ENCODE results near the gene L3MBTL4. TPM values are rescaled to one million over a fixed set of nuclear protein-coding genes. Genes with fewer than 3 reads are reported as not detected.

The L3MBTL4 gene
- total RNA-seq, 1 experiment from 2014 or later: not detected

DNA sequence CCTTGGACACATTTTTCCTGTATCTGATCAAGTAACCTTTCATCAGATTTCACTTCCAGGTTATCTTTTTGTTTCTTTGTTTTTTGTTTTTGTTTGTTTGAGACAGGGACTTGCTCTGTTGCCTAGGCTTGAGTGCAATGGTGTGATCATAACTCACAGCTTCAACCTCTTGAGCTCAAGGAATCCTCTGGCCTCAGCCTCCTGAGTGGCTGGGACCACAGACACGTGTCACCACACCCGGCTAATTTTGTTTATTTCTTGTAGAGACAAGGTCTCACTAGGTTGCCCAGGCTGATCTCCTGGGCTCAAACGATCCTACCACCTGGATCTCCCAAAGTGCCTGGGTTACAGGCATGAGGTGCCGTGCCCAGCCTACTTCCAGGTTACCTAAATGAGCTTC is 124.9 kb downstream of the L3MBTL4 start:
- no peak for DNase-seq
- intact Hi-C loops (cut with micrococcal nuclease; ENCODE audit: unreplicated experiment): no loop called here
- POLR2A ChIA-PET (ENCODE audit: unreplicated experiment): interaction anchor here (0.5 kb wide), 1 partner anchor 564 kb away, joined by 10 read pairs; no protein-coding TSS in a partner anchor

GRCh38 chr18:6286585-6286984 is 128.1 kb downstream of the L3MBTL4 start:
- no peaks in the 10 kb centered on the region for H3K9me2 ChIP-seq (ENCODE audit: insufficient read depth)
- H3K27me3 ChIP-seq (ENCODE audit: insufficient read depth, low read depth): peaks cover 39% of the 10 kb centered on the region
- no peaks in the 10 kb centered on the region for H4K20me1 ChIP-seq (ENCODE audit: insufficient read depth)
- H3K9me3 ChIP-seq (ENCODE audit: insufficient read depth, low read depth): no peaks in the 10 kb centered on the region
- CTCF ChIA-PET: no interaction called here
- no peak overlapping the region for H2AFZ ChIP-seq
- TF ChIP-seq, protein P1, sequence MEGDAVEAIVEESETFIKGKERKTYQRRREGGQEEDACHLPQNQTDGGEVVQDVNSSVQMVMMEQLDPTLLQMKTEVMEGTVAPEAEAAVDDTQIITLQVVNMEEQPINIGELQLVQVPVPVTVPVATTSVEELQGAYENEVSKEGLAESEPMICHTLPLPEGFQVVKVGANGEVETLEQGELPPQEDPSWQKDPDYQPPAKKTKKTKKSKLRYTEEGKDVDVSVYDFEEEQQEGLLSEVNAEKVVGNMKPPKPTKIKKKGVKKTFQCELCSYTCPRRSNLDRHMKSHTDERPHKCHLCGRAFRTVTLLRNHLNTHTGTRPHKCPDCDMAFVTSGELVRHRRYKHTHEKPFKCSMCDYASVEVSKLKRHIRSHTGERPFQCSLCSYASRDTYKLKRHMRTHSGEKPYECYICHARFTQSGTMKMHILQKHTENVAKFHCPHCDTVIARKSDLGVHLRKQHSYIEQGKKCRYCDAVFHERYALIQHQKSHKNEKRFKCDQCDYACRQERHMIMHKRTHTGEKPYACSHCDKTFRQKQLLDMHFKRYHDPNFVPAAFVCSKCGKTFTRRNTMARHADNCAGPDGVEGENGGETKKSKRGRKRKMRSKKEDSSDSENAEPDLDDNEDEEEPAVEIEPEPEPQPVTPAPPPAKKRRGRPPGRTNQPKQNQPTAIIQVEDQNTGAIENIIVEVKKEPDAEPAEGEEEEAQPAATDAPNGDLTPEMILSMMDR (conservative IDR thresholded peaks at IDR 0.05): no peak
- TF ChIP-seq EZH2 (IDR thresholded peaks at IDR 0.05; ENCODE audit: low read depth): no peak
- no peaks in the 10 kb centered on the region for H3K79me2 ChIP-seq (ENCODE audit: low read depth)
- no TSS peak for BruUV-seq (replicated peaks)
- DNase-seq: no peak
- intact Hi-C loops (cut with micrococcal nuclease; ENCODE audit: unreplicated experiment): no loop called here
- H3K27ac ChIP-seq: no peak overlapping the region
- no peaks in the 10 kb centered on the region for H3F3A ChIP-seq (ENCODE audit: insufficient read depth, low read depth)
- H3K4me1 ChIP-seq (replicated peaks; ENCODE audit: insufficient read depth): no peaks in the 10 kb centered on the region
- POLR2A ChIA-PET (ENCODE audit: unreplicated experiment): no interaction called here
- no peaks in the 10 kb centered on the region for H3K36me3 ChIP-seq (ENCODE audit: low read depth)
- no peak overlapping the region for H3K4me2 ChIP-seq
- H3K4me3 ChIP-seq: no peak overlapping the region

More for the DNA sequence above, 124.9 kb downstream of the L3MBTL4 start:
- BruUV-seq (replicated peaks): no TSS peak
- no peaks in the 10 kb centered on the region for H3K4me1 ChIP-seq (replicated peaks; ENCODE audit: insufficient read depth)
- H3K4me3 ChIP-seq: no peak overlapping the region
- no peaks in the 10 kb centered on the region for H4K20me1 ChIP-seq (ENCODE audit: insufficient read depth)
- H3K27me3 ChIP-seq (ENCODE audit: insufficient read depth, low read depth): peaks cover 15% of the 10 kb centered on the region; the same call in 1 of the 2 replicates
- H3K9me2 ChIP-seq (ENCODE audit: insufficient read depth): no peaks in the 10 kb centered on the region
- no peaks in the 10 kb centered on the region for H3K79me2 ChIP-seq (ENCODE audit: low read depth)
- H3K27ac ChIP-seq: no peak overlapping the region
- H3K9me3 ChIP-seq (ENCODE audit: insufficient read depth, low read depth): no peaks in the 10 kb centered on the region
- H2AFZ ChIP-seq: no peak overlapping the region
- TF ChIP-seq EZH2 (IDR thresholded peaks at IDR 0.05; ENCODE audit: low read depth): no peak
- TF ChIP-seq, protein P1 (conservative IDR thresholded peaks at IDR 0.05): no peak
- no peak overlapping the region for H3K4me2 ChIP-seq
- no peaks in the 10 kb centered on the region for H3F3A ChIP-seq (ENCODE audit: insufficient read depth, low read depth)
- no peaks in the 10 kb centered on the region for H3K36me3 ChIP-seq (ENCODE audit: low read depth)
- CTCF ChIA-PET: no interaction called here

DNA sequence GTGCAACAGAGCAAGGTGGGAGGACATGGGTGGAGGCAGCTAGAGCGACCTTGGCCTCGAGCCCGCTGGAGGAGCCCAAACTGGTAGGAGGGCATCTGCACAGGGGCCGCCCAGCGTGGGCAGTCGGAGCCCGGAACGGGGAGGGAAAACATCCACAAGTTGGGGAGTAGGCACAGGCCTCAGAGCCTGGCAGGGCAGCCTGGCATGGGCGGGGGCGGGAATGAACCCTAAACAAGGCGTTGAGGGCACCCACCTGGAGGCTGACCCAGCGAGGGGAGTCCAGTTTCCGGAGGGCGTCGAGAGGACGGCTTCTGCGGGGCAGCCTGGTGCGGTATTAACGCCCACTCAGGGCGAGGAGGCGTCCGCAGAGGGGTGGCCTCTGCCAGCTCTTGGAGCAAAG is 129.9 kb downstream of the L3MBTL4 start:
- Histone ChIP-seq H3K79me2 (ENCODE audit: low read depth) (no peaks in the 10 kb centered on the region), H3K4me1 (replicated peaks; ENCODE audit: insufficient read depth) (no peaks in the 10 kb centered on the region), H3K9me3 (ENCODE audit: insufficient read depth, low read depth) (no peaks in the 10 kb centered on the region), H3K4me3 (no peak overlapping the region), H4K20me1 (ENCODE audit: insufficient read depth) (no peaks in the 10 kb centered on the region), H3K36me3 (ENCODE audit: low read depth) (no peaks in the 10 kb centered on the region), H2AFZ (no peak overlapping the region), H3F3A (ENCODE audit: insufficient read depth, low read depth) (no peaks in the 10 kb centered on the region), H3K27ac (no peak overlapping the region), H3K4me2 (no peak overlapping the region), H3K9me2 (ENCODE audit: insufficient read depth) (no peaks in the 10 kb centered on the region), H3K27me3 (ENCODE audit: insufficient read depth, low read depth) (peaks cover 51% of the 10 kb centered on the region)
- TF ChIP-seq, protein P1 (conservative IDR thresholded peaks at IDR 0.05): no peak
- no peak for TF ChIP-seq EZH2 (IDR thresholded peaks at IDR 0.05; ENCODE audit: low read depth)
- POLR2A ChIA-PET (ENCODE audit: unreplicated experiment): no interaction called here
- intact Hi-C loops (cut with micrococcal nuclease; ENCODE audit: unreplicated experiment): no loop called here
- CTCF ChIA-PET: no interaction called here
- no TSS peak for BruUV-seq (replicated peaks)
- no peak for DNase-seq
